Naive B cell (primary cell): ENCODE results near the gene KCND2. TPM values are rescaled to one million over a fixed set of nuclear protein-coding genes. Genes with fewer than 3 reads are reported as not detected.

Source experiments
- ATAC-seq, 2 donors: fragments of 150-1000 bp; cut with Tn5 transposase; 2 replicates each; pipeline ENCODE4 v1.10.0; 2021; ENCODE audit warnings: low read depth in 2 of 2, mild to moderate bottlenecking in 2 of 2, moderate library complexity in 2 of 2
- DNase-seq: peaks from one replicate; pipeline ENCODE4 v3.0.0; 2022
- H3K27ac Mint-ChIP-seq, 6 donors: one replicate each; pipeline ENCODE4 v1.8.0; 2020 to 2022; ENCODE audit warnings: mild to moderate bottlenecking in 6 of 6, mixed read lengths in 6 of 6, moderate library complexity in 5 of 6, inconsistent platforms in 2 of 6
- H3K27me3 Mint-ChIP-seq, 3 donors: one replicate each; pipeline ENCODE4 v1.8.0; 2021 to 2022; ENCODE audit warnings: mixed read lengths in 3 of 3, mild to moderate bottlenecking in 1 of 3
- H3K36me3 Mint-ChIP-seq, 2 donors: one replicate each; pipeline ENCODE4 v1.8.0; 2020 to 2022; ENCODE audit warnings: mixed read lengths in 2 of 2, inconsistent platforms in 1 of 2, mild to moderate bottlenecking in 1 of 2
- H3K4me1 Mint-ChIP-seq, 3 donors: one replicate each; pipeline ENCODE4 v1.8.0; 2020 to 2022; ENCODE audit warnings: mixed read lengths in 3 of 3, inconsistent platforms in 1 of 3, mild to moderate bottlenecking in 1 of 3, moderate library complexity in 1 of 3
- H3K4me3 Mint-ChIP-seq, 8 donors: one replicate each; pipeline ENCODE4 v1.8.0; 2020 to 2022; ENCODE audit warnings: mild to moderate bottlenecking in 8 of 8, mixed read lengths in 8 of 8, moderate library complexity in 8 of 8, inconsistent platforms in 2 of 8
- H3K9me3 Mint-ChIP-seq, 7 donors: one replicate each; pipeline ENCODE4 v1.8.0; 2020 to 2022; ENCODE audit warnings: mixed read lengths in 7 of 7, mild to moderate bottlenecking in 5 of 7, inconsistent platforms in 2 of 7, moderate library complexity in 1 of 7
- polyA plus RNA-seq, 6 donors: library from polyadenylated mRNA; unstranded; fragments of 300-500 nt; fragmentation: Illumina TruSeq; gene quantifications; one replicate each; pipeline ENCODE4 v1.2.3, GENCODE V29; 2021; ENCODE audit warnings: low read depth in 6 of 6

KCND2 gene
- polyA plus RNA-seq, 6 donors from 2014 or later = not detected

GRCh38 chr7:120615703-120616102, 342.7 kb downstream of the KCND2 start:
- peaks cover 0 to 3% (median 0%) of the 10 kb centered on the region in 7 donors for H3K9me3 Mint-ChIP-seq
- H3K4me3 Mint-ChIP-seq = no peak overlapping the region
- DNase-seq (no peak), ATAC-seq (no peak)
- H3K4me1 Mint-ChIP-seq = no peaks in the 10 kb centered on the region
- no peaks in the 10 kb centered on the region for H3K36me3 Mint-ChIP-seq
- no peak overlapping the region for H3K27ac Mint-ChIP-seq
- peaks cover 0 to 5% (median 0%) of the 10 kb centered on the region in 3 donors for H3K27me3 Mint-ChIP-seq

- H3K4me1 Mint-ChIP-seq = no peaks in the 10 kb centered on the region
- DNase-seq (no peak), ATAC-seq (no peak)
- peaks cover 0 to 5% (median 0%) of the 10 kb centered on the region in 3 donors for H3K27me3 Mint-ChIP-seq
- no peak overlapping the region for H3K27ac Mint-ChIP-seq
- peaks cover 0 to 3% (median 0%) of the 10 kb centered on the region in 7 donors for H3K9me3 Mint-ChIP-seq
- H3K36me3 Mint-ChIP-seq = no peaks in the 10 kb centered on the region
- no peak overlapping the region for H3K4me3 Mint-ChIP-seq
These were observed 344.3 kb downstream of the KCND2 start for GRCh38 chr7:120617275-120617674.

GRCh38 chr7:120628251-120628650, 355.3 kb downstream of the KCND2 start:
- no peak for ATAC-seq
- Mint-ChIP-seq H3K9me3 (no peaks in the 10 kb centered on the region), H3K4me1 (no peaks in the 10 kb centered on the region), H3K36me3 (no peaks in the 10 kb centered on the region), H3K4me3 (no peak overlapping the region), H3K27me3 (no peaks in the 10 kb centered on the region), H3K27ac (no peak overlapping the region)
- no peak for DNase-seq

GRCh38 chr7:120639884-120640283, 366.9 kb downstream of the KCND2 start:
- Mint-ChIP-seq H3K27me3 (no peaks in the 10 kb centered on the region), H3K4me3 (no peak overlapping the region), H3K9me3 (peaks cover 0 to 1% (median 0%) of the 10 kb centered on the region in 7 donors), H3K36me3 (no peaks in the 10 kb centered on the region), H3K27ac (no peak overlapping the region), H3K4me1 (no peaks in the 10 kb centered on the region)
- ATAC-seq = no peak
- DNase-seq = no peak

DNA sequence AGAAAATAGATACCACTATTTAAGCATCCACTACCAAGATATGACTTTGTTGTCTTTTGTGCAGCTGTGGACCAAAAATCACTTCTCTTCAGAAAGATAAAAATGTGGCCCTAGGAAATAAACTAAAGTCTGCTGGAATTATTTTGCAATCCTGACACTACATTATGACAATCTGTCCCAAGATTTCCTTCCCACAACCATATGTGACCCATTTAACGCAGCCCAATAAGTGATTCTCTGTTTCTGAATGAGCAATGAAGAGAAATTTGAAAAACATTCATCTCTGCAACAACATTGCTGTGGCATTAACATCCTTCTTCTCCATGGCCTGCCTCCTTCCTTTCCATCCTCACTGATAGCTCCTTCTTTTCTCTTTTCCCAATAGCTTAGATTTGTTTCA, 373.0 kb downstream of the KCND2 start:
- Mint-ChIP-seq H3K4me1 (no peaks in the 10 kb centered on the region), H3K27ac (no peak overlapping the region), H3K27me3 (peaks cover 0 to 7% (median 6%) of the 10 kb centered on the region in 3 donors), H3K4me3 (no peak overlapping the region), H3K36me3 (no peaks in the 10 kb centered on the region), H3K9me3 (peaks cover 0 to 5% (median 1%) of the 10 kb centered on the region in 7 donors)
- no peak for DNase-seq
- ATAC-seq = no peak

GRCh38 chr7:120654241-120654640, 381.3 kb downstream of the KCND2 start:
- ATAC-seq = no peak
- no peak overlapping the region for H3K4me3 Mint-ChIP-seq
- peaks cover 0 to 6% (median 4%) of the 10 kb centered on the region in 3 donors for H3K27me3 Mint-ChIP-seq

DNA sequence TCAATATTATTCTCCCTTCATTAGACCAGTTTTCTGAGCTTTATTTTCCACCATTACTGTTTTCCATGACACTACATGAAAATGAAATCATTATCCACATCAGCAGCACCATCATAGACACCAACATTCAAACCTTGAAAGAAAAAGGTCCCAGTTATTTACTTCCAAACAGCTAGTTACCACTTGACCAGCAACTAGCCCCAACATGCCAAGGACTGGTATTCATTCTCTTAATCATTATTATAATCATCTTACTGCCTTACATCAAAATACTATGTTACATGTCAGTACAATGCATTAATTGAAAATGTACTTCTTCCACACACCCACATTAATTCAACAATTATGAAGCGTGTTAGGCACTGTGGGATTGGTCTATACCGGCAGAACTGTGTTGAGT, 385.5 kb downstream of the KCND2 start:
- Mint-ChIP-seq H3K27me3 (peaks cover 0 to 2% (median 0%) of the 10 kb centered on the region in 3 donors), H3K27ac (no peak overlapping the region), H3K4me1 (no peaks in the 10 kb centered on the region), H3K36me3 (no peaks in the 10 kb centered on the region), H3K9me3 (peaks cover 0 to 8% (median 0%) of the 10 kb centered on the region in 7 donors), H3K4me3 (no peak overlapping the region)
- DNase-seq (no peak), ATAC-seq (no peak)

More at GRCh38 chr7:120654241-120654640, 381.3 kb downstream of the KCND2 start:
- no peak overlapping the region for H3K27ac Mint-ChIP-seq
- no peaks in the 10 kb centered on the region for H3K4me1 Mint-ChIP-seq
- no peaks in the 10 kb centered on the region for H3K36me3 Mint-ChIP-seq
- H3K9me3 Mint-ChIP-seq = peaks cover 0 to 9% (median 2%) of the 10 kb centered on the region in 7 donors
- DNase-seq = no peak

GRCh38 chr7:120662291-120662690, 389.3 kb downstream of the KCND2 start:
- Mint-ChIP-seq H3K4me1 (no peaks in the 10 kb centered on the region), H3K27ac (no peak overlapping the region), H3K36me3 (no peaks in the 10 kb centered on the region), H3K9me3 (peaks cover 0 to 2% (median 0%) of the 10 kb centered on the region in 7 donors), H3K27me3 (no peaks in the 10 kb centered on the region), H3K4me3 (no peak overlapping the region)
- ATAC-seq (no peak), DNase-seq (no peak)

- ATAC-seq (no peak), DNase-seq (no peak)
- H3K27ac Mint-ChIP-seq = no peak overlapping the region
- no peaks in the 10 kb centered on the region for H3K27me3 Mint-ChIP-seq
- no peaks in the 10 kb centered on the region for H3K4me1 Mint-ChIP-seq
- H3K9me3 Mint-ChIP-seq = peaks cover 0 to 2% (median 0%) of the 10 kb centered on the region in 7 donors
- H3K36me3 Mint-ChIP-seq = no peaks in the 10 kb centered on the region
- H3K4me3 Mint-ChIP-seq = no peak overlapping the region
These were observed 392.1 kb downstream of the KCND2 start for GRCh38 chr7:120665068-120665467.

- Mint-ChIP-seq H3K4me1 (no peaks in the 10 kb centered on the region), H3K4me3 (no peak overlapping the region), H3K27me3 (no peaks in the 10 kb centered on the region), H3K27ac (no peak overlapping the region), H3K9me3 (peaks cover 0 to 8% (median 0%) of the 10 kb centered on the region in 7 donors), H3K36me3 (no peaks in the 10 kb centered on the region)
- ATAC-seq (no peak), DNase-seq (no peak)
These were observed 402.1 kb downstream of the KCND2 start for GRCh38 chr7:120675076-120675475.

DNA sequence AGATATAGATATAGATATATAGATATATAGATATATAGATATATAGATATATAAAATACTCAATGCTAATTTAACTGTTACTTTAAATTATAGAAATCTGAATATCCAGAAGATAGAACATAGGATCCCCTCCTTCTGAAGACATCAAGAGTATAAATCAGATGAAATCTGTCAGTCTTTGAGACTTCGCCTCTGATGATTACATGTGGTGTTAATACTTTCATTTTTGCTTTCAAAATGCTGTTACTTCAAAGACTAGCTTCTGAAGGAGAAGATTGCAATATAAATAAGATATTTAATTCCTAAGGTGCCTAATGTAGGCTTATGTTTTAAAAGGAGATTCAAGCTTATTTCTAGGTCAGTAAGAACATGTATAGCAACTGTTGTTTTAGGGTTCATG, 404.6 kb downstream of the KCND2 start:
- no peak overlapping the region for H3K4me3 Mint-ChIP-seq
- H3K27ac Mint-ChIP-seq = no peak overlapping the region
- no peaks in the 10 kb centered on the region for H3K36me3 Mint-ChIP-seq
- H3K9me3 Mint-ChIP-seq = no peaks in the 10 kb centered on the region
- no peak for DNase-seq
- ATAC-seq = no peak
- peaks cover 0 to 3% (median 0%) of the 10 kb centered on the region in 3 donors for H3K27me3 Mint-ChIP-seq
- peaks cover 0 to 6% (median 0%) of the 10 kb centered on the region in 3 donors for H3K4me1 Mint-ChIP-seq

- Mint-ChIP-seq H3K4me1 (peaks cover 0 to 6% (median 0%) of the 10 kb centered on the region in 3 donors), H3K27me3 (peaks cover 0 to 3% (median 0%) of the 10 kb centered on the region in 3 donors), H3K9me3 (no peaks in the 10 kb centered on the region), H3K27ac (no peak overlapping the region), H3K36me3 (no peaks in the 10 kb centered on the region), H3K4me3 (no peak overlapping the region)
- ATAC-seq (no peak), DNase-seq (no peak)
These were observed 408.0 kb downstream of the KCND2 start for GRCh38 chr7:120680985-120681384.

DNA sequence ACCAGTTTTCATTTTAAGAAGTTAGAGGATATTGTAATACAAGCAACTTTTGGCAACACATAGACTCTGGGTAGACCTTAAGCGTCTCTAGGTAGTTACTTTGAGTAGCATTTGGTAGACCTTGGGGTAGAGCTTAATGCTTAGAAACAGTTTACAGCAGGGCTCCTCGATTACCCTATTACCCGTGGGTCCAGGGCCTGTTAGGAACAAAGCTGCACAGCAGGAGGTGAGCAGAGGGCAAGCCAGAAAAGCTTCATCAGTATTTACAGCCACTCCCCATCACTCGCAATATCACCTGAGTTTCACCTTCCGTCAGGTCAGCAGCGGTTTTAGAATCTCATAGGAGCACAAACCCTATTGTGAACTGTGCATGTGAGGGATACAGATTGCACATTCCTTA, 411.5 kb downstream of the KCND2 start:
- Mint-ChIP-seq H3K4me1 (peaks cover 0 to 6% (median 0%) of the 10 kb centered on the region in 3 donors), H3K36me3 (no peaks in the 10 kb centered on the region), H3K9me3 (no peaks in the 10 kb centered on the region), H3K4me3 (no peak overlapping the region), H3K27me3 (peaks cover 0 to 7% (median 5%) of the 10 kb centered on the region in 3 donors), H3K27ac (no peak overlapping the region)
- ATAC-seq (no peak), DNase-seq (no peak)

DNA sequence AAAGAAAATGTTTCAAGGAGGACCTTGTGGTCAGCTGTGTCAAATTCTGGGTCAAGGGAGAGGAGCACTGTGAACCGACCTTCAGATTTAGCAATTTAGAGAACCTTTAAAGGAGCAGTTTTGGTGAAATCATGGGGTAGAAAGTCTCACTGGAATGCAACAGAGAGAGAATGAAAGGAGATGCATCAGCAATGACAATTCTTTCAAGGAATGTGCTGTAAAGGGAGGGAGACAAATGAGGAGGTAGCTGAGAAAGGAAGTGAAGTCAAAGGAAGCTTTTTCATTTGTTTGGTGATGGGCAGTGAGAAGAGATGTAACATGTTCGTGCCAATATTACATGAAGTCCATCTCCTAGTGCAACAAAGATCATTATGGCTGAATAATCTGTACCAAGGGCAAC, 418.9 kb downstream of the KCND2 start:
- ATAC-seq (no peak), DNase-seq (no peak)
- no peaks in the 10 kb centered on the region for H3K4me1 Mint-ChIP-seq
- H3K36me3 Mint-ChIP-seq = no peaks in the 10 kb centered on the region
- H3K9me3 Mint-ChIP-seq = peaks cover 0 to 5% (median 0%) of the 10 kb centered on the region in 7 donors
- H3K27ac Mint-ChIP-seq = no peak overlapping the region
- H3K4me3 Mint-ChIP-seq = no peak overlapping the region
- peaks cover 0 to 12% (median 5%) of the 10 kb centered on the region in 3 donors for H3K27me3 Mint-ChIP-seq

GRCh38 chr7:120695848-120696247, 422.9 kb downstream of the KCND2 start:
- H3K4me1 Mint-ChIP-seq = no peaks in the 10 kb centered on the region
- no peak overlapping the region for H3K4me3 Mint-ChIP-seq
- peaks cover 0 to 5% (median 0%) of the 10 kb centered on the region in 7 donors for H3K9me3 Mint-ChIP-seq
- ATAC-seq (no peak), DNase-seq (no peak)
- H3K27me3 Mint-ChIP-seq = peaks cover 0 to 11% (median 0%) of the 10 kb centered on the region in 3 donors
- H3K27ac Mint-ChIP-seq = no peak overlapping the region
- no peaks in the 10 kb centered on the region for H3K36me3 Mint-ChIP-seq
